Upper lobe of right lung (tissue), 1 donor: Measurements from ENCODE around the gene RPL36AL. TPM values are rescaled to one million over a fixed set of nuclear protein-coding genes. Genes with fewer than 3 reads are reported as not detected.

Experiments used
- ATAC-seq: fragments of 200-7000 bp; cut with Tn5 transposase; one replicate; pipeline ENCODE4 v1.9.1; 2020; ENCODE audit warnings: mild to moderate bottlenecking, moderate library complexity
- DNase-seq: peaks from one replicate; pipeline ENCODE4 v3.0.0-alpha.2; 2020
- H3K27ac ChIP-seq: fragments of 200-600 bp; one replicate; pipeline ENCODE4 v1.8.0; 2022
- H3K27me3 ChIP-seq: fragments of 200-600 bp; one replicate; pipeline ENCODE4 v1.8.0; 2022; ENCODE audit warnings: mild to moderate bottlenecking
- H3K36me3 ChIP-seq: fragments of 200-600 bp; one replicate; pipeline ENCODE4 v1.8.0; 2022
- H3K4me1 ChIP-seq: fragments of 200-600 bp; one replicate; pipeline ENCODE4 v1.8.0; 2022
- H3K4me3 ChIP-seq: fragments of 200-600 bp; one replicate; pipeline ENCODE4 v1.8.0; 2022; ENCODE audit warnings: mild to moderate bottlenecking
- H3K9me3 ChIP-seq: fragments of 200-600 bp; one replicate; pipeline ENCODE4 v1.8.0; 2022
- intact Hi-C: fragments of 100-400 bp; cut with DNase I; formaldehyde crosslinking; loops from one replicate; pipeline ENCODE4 v1.11.0; 2022
- total RNA-seq: library from RNA; stranded (reverse); fragmentation: NEBNext Ultra II Directional; extraction: Animal tissue kit (Norgen Biotek cat#: 25700); gene quantifications from one replicate; pipeline ENCODE4 v1.2.1, GENCODE V29; 2021
- TF ChIP-seq, protein P1 (sequence below): fragments of 200-600 bp; IDR thresholded peaks from one replicate; pipeline ENCODE4 v1.8.0; 2022; ENCODE audit warnings: antibody characterized with exemption
- donor health status: DM: no; HTN: yes; CAD: no; lungs with severe emphysema.

Gene RPL36AL
- total RNA-seq, 1 donor from 2014 or later: 157 TPM

DNA sequence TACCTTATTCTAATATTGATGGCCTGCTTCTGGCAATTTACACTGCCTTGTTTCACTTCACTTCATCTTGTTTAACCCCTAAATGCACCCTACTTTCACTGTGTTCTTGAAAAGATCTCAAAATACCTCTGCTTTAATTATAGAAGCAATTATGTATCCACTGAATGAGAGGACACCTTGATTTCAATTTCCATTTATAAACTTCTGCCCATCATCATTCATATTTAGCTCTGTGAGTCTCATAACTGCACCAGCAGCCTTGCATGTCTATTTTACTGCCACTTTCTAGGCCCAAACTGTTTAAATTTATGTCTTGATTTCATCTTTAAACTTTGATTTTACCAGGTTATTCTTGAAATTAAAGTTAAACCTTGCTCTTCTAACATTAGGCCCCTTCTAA is 21.7 kb upstream of the RPL36AL start:
- TF ChIP-seq, protein P1, sequence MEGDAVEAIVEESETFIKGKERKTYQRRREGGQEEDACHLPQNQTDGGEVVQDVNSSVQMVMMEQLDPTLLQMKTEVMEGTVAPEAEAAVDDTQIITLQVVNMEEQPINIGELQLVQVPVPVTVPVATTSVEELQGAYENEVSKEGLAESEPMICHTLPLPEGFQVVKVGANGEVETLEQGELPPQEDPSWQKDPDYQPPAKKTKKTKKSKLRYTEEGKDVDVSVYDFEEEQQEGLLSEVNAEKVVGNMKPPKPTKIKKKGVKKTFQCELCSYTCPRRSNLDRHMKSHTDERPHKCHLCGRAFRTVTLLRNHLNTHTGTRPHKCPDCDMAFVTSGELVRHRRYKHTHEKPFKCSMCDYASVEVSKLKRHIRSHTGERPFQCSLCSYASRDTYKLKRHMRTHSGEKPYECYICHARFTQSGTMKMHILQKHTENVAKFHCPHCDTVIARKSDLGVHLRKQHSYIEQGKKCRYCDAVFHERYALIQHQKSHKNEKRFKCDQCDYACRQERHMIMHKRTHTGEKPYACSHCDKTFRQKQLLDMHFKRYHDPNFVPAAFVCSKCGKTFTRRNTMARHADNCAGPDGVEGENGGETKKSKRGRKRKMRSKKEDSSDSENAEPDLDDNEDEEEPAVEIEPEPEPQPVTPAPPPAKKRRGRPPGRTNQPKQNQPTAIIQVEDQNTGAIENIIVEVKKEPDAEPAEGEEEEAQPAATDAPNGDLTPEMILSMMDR: no peak
- intact Hi-C loops: no loop called here
- DNase-seq: no peak
- H3K4me1 ChIP-seq: peaks cover 12% of the 10 kb centered on the region
- no peak for ATAC-seq
- no peak overlapping the region for H3K27ac ChIP-seq
- no peaks in the 10 kb centered on the region for H3K27me3 ChIP-seq
- no peaks in the 10 kb centered on the region for H3K9me3 ChIP-seq
- peaks cover 5% of the 10 kb centered on the region for H3K36me3 ChIP-seq
- H3K4me3 ChIP-seq: no peak overlapping the region

DNA sequence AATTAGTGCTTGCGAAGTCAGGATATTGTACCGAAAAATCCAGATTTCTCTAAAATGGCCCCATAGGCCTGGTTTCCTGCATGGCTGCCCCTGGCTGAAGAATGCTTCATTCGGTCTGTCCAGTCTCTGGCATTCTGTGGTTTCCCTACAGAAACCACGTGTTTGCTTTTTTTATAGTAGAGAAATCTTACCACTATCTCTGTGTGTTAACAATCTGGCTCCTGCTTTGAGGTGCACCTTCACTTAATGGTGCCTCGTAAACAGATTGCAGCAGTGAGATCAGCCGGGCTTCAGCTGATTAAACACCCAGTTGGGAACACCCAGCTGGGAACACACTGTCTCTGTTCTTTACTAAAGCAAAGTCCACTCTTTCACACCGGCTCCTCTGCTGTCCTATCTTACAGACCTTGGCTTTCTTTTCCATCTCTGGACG is 21.3 kb upstream of the RPL36AL start:
- Histone ChIP-seq H3K36me3 (peaks cover 5% of the 10 kb centered on the region), H3K9me3 (no peaks in the 10 kb centered on the region), H3K4me1 (peaks cover 17% of the 10 kb centered on the region), H3K27ac (no peak overlapping the region), H3K4me3 (no peak overlapping the region), H3K27me3 (no peaks in the 10 kb centered on the region)
- no peak for DNase-seq
- ATAC-seq: peak; percentile 61
- TF ChIP-seq, protein P1: no peak
- intact Hi-C loops: no loop called here

DNA sequence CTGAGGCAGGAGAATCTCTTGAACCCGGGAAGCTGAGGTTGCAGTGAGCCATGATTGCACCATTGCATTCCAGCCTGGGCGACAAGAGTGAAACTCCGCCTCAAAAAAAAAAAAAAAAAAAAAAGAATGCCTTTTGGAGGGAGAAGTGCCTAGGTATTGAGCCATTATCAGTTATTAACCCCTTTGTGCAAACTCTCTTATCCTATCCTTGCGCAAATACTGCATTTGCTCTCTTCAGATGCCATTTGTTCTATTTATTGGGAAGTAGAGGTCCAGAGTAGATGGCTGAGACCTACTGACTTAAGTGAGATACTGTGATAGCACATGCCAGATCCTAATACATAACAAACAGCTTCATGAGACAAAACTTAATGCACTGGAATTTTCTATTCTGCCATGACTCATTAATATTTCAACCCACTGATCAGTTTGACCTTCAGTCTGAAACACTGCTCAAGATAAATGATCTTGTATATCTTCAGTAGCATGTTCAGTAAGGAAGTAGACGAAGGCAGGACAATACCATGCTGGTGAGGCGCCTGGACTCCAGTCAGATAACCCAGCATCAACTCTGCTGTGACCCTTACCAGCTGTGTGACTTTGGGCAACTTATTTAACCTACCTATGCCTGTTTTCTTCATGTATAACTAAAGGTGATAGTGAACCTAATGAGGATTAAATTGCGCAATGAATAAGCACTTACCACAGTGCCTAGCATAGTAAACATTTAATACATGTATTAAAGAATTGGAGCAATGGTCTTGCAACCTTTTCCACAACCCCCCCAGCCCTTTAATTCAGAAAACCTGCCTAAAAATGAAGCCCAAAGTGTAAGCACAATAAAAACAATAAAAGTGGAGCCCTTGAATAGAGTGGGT is 20.4 kb upstream of the RPL36AL start:
- Histone ChIP-seq H3K4me1 (peaks cover 26% of the 10 kb centered on the region), H3K27ac (no peak overlapping the region), H3K9me3 (no peaks in the 10 kb centered on the region), H3K36me3 (peaks cover 5% of the 10 kb centered on the region), H3K4me3 (no peak overlapping the region), H3K27me3 (no peaks in the 10 kb centered on the region)
- intact Hi-C loops: no loop called here
- no peak for DNase-seq
- TF ChIP-seq, protein P1: no peak
- ATAC-seq: no peak

DNA sequence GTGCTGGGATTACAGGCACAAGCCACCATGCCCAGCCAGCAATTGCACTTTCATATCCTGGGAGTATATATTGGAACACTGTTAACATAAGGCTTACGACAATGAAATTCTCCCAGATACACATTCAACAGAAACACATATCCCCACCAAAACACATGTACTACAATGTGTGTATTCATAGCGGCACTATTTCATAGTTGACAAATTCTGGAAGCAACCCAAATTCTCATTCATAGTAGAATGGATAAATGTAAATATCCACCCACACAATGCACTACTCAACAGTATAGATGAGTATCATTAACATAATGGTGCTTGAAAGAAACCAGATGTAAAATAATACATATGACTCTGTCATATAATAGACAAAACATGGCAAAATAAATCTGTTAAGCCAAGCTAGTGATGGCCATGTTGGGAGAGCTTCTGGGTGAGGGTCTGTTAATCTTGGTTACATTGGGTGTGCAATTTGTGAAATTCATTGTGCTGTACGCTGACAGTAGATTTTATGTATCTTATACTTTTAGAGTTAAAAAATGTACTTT is 17.2 kb upstream of the RPL36AL start:
- DNase-seq (no peak), ATAC-seq (no peak)
- intact Hi-C loops: no loop called here
- Histone ChIP-seq H3K27me3 (no peaks in the 10 kb centered on the region), H3K36me3 (peaks cover 5% of the 10 kb centered on the region), H3K9me3 (no peaks in the 10 kb centered on the region), H3K27ac (no peak overlapping the region), H3K4me1 (peaks cover 29% of the 10 kb centered on the region), H3K4me3 (no peak overlapping the region)
- TF ChIP-seq, protein P1: no peak

DNA sequence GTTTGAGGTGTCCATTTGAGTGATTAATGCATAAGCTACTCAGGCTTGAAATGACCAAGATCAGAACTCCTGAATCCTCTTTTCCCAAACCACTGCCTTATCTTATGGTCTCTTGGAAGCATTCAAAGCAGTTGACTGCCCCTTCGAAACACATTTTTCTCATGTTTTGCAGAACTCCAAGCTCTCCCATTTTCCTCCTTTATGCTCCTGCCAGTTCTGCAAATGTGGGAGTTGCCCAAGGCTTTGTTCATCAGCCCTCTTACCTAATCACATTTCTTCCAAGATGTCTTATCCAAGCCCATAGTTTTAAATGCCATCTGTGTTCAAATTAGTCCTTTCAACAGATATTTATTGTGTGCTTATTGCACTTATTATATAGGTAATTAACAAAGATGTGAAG is 16.4 kb upstream of the RPL36AL start:
- Histone ChIP-seq H3K4me1 (peaks cover 30% of the 10 kb centered on the region), H3K9me3 (no peaks in the 10 kb centered on the region), H3K4me3 (no peak overlapping the region), H3K27ac (no peak overlapping the region), H3K27me3 (no peaks in the 10 kb centered on the region), H3K36me3 (peaks cover 5% of the 10 kb centered on the region)
- TF ChIP-seq, protein P1: no peak
- DNase-seq (no peak), ATAC-seq (no peak)
- intact Hi-C loops: no loop called here
